ENCODE results near the gene MEI1. TPM values are rescaled to one million over a fixed set of nuclear protein-coding genes. Genes with fewer than 3 reads are reported as not detected.

Gene MEI1
- total and polyA plus RNA-seq, 7 donors = 0.01 to 0.47 (median 0.23) TPM; not detected in 2

- no peaks in the 10 kb centered on the region for H3K36me3 ChIP-seq (ENCODE audit: insufficient read depth in 1 of 2, low read depth in 1 of 2)
- ATAC-seq (no peak), DNase-seq (no peak)
- WGBS, 3 donors = 60 to 66% (median 62%) methylated on average over 5 of the region's 5 CpGs
- intact Hi-C loops (cut with DNase I) = no loop called here
- no peaks in the 10 kb centered on the region for H3K4me1 ChIP-seq
- H3K27me3 ChIP-seq (ENCODE audit: insufficient read depth in 3 of 3, low read length in 2 of 3) = no peaks in the 10 kb centered on the region
- no peak overlapping the region for H3K4me3 ChIP-seq
- TF ChIP-seq, protein P1, sequence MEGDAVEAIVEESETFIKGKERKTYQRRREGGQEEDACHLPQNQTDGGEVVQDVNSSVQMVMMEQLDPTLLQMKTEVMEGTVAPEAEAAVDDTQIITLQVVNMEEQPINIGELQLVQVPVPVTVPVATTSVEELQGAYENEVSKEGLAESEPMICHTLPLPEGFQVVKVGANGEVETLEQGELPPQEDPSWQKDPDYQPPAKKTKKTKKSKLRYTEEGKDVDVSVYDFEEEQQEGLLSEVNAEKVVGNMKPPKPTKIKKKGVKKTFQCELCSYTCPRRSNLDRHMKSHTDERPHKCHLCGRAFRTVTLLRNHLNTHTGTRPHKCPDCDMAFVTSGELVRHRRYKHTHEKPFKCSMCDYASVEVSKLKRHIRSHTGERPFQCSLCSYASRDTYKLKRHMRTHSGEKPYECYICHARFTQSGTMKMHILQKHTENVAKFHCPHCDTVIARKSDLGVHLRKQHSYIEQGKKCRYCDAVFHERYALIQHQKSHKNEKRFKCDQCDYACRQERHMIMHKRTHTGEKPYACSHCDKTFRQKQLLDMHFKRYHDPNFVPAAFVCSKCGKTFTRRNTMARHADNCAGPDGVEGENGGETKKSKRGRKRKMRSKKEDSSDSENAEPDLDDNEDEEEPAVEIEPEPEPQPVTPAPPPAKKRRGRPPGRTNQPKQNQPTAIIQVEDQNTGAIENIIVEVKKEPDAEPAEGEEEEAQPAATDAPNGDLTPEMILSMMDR (IDR thresholded peaks at IDR 0.05) = no peak
- no peaks in the 10 kb centered on the region for H3K9me3 ChIP-seq
- no peak overlapping the region for H3K27ac ChIP-seq
Measured at GRCh38 chr22:41766476-41766875, 67.2 kb downstream of the MEI1 start.

DNA sequence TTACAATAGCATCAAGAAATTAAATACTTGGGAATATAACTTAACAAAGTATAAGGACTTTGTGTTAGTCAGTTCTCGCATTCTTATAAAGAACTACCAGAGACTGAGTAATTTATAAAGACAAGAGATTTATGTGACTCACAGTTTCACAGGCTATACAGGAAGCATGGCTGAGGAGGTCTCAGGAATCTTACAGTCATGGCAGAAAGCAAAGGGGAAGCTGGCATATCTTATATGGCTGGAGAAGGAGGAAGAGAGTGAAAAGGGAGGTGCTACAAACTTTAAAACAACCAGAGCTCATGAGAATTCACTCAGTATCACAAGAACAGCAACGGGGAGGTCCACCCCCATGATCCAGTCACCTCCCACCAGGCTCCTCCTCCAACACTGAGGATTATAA is 69.1 kb downstream of the MEI1 start:
- TF ChIP-seq, protein P1 (IDR thresholded peaks at IDR 0.05) = no peak
- Histone ChIP-seq H3K36me3 (ENCODE audit: insufficient read depth in 1 of 2, low read depth in 1 of 2) (no peaks in the 10 kb centered on the region), H3K27me3 (ENCODE audit: insufficient read depth in 3 of 3, low read length in 2 of 3) (no peaks in the 10 kb centered on the region), H3K9me3 (no peaks in the 10 kb centered on the region), H3K4me1 (no peaks in the 10 kb centered on the region), H3K27ac (no peak overlapping the region), H3K4me3 (no peak overlapping the region)
- intact Hi-C loops (cut with DNase I) = no loop called here
- WGBS, 3 donors = 52 to 60% (median 53%) methylated on average over 2 of the region's 2 CpGs
- DNase-seq (no peak), ATAC-seq (no peak)

DNA sequence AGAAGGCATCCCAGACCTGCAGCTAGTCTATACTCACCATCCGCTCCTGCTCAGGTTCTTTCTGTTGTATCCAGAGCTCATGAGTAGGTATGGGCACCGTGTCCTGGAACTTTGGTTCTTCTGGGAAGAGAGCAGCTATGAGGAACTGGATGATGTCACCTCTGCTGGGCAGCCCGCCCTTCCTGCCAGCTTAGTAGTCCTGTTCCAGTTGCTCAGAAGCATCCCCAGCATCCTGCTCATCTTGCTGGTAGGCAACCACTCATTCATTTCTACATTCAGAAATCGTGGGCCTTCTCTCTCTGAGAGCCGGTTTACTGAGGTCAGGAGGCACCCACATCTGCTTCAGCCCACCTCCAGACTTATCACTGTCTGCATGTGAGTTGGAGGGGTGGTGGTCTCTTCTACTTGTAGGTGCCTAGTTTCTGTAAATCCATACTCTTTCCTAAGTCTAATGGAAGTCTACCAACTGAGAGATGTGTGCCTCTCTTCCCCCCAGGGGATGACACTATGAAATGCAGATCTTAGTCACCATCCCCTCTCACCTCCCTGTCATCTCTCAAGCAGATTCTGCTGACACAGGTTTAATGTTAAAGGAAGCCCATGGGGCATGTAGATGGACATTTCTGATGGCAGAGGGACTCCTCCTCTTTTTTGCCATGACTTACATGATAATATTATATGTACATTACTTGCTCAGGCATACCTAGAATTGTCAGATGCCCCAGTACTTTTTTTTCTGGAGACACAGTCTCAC is 71.6 kb downstream of the MEI1 start:
- TF ChIP-seq, protein P1 (IDR thresholded peaks at IDR 0.05) = no peak
- H3K27me3 ChIP-seq (ENCODE audit: insufficient read depth in 3 of 3, low read length in 2 of 3) = no peaks in the 10 kb centered on the region
- H3K27ac ChIP-seq = no peak overlapping the region
- no peak for ATAC-seq
- intact Hi-C loops (cut with DNase I) = no loop called here
- DNase-seq = no peak
- no peaks in the 10 kb centered on the region for H3K9me3 ChIP-seq
- no peaks in the 10 kb centered on the region for H3K36me3 ChIP-seq (ENCODE audit: insufficient read depth in 1 of 2, low read depth in 1 of 2)
- H3K4me3 ChIP-seq = no peak overlapping the region
- H3K4me1 ChIP-seq = no peaks in the 10 kb centered on the region
- WGBS, 3 donors = 75 to 81% (median 76%) methylated on average over 5 of the region's 5 CpGs

- H3K4me3 ChIP-seq = no peak overlapping the region
- H3K27ac ChIP-seq = no peak overlapping the region
- 91 to 95% (median 93%) methylated on average over 4 of the region's 4 CpGs for WGBS, 3 donors
- TF ChIP-seq, protein P1 (IDR thresholded peaks at IDR 0.05) = no peak
- no peaks in the 10 kb centered on the region for H3K27me3 ChIP-seq (ENCODE audit: insufficient read depth in 3 of 3, low read length in 2 of 3)
- no peaks in the 10 kb centered on the region for H3K36me3 ChIP-seq (ENCODE audit: insufficient read depth in 1 of 2, low read depth in 1 of 2)
- intact Hi-C loops (cut with DNase I) = no loop called here
- no peaks in the 10 kb centered on the region for H3K9me3 ChIP-seq
- ATAC-seq (no peak), DNase-seq (no peak)
- H3K4me1 ChIP-seq = no peaks in the 10 kb centered on the region
Measured at GRCh38 chr22:41772198-41772597, 72.9 kb downstream of the MEI1 start.

DNA sequence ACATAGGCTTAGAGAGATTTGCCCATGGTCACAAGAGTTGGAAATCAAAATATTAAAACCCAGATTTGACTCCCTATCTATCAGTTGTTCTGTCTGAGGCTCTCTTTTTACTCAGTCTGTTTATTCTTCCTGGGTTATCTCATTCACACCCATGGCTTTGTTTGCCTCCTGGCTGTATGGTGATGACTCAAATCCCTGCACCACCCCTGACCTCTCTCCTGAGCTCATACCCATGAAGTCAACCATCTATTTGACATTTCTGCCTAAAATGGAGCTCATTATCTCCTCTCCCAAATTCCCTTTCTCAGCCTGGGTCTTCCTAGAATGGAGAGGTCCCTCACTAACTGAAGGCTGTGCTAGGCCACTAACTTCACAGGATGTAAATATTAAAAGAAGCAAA is 73.3 kb downstream of the MEI1 start:
- no peaks in the 10 kb centered on the region for H3K27me3 ChIP-seq (ENCODE audit: insufficient read depth in 3 of 3, low read length in 2 of 3)
- TF ChIP-seq, protein P1 (IDR thresholded peaks at IDR 0.05) = no peak
- no peak for DNase-seq
- H3K4me3 ChIP-seq = no peak overlapping the region
- H3K4me1 ChIP-seq = no peaks in the 10 kb centered on the region
- no peak for ATAC-seq
- H3K9me3 ChIP-seq = no peaks in the 10 kb centered on the region
- intact Hi-C loops (cut with DNase I) = no loop called here
- H3K27ac ChIP-seq = no peak overlapping the region
- no peaks in the 10 kb centered on the region for H3K36me3 ChIP-seq (ENCODE audit: insufficient read depth in 1 of 2, low read depth in 1 of 2)
